Tibial nerve (tissue), 4 donors: Measurements from ENCODE around the gene ZNF174. TPM values are rescaled to one million over a fixed set of nuclear protein-coding genes. Genes with fewer than 3 reads are reported as not detected.

Experiments
- DNase-seq, 2 donors: peaks; one replicate each; pipeline ENCODE4 v3.0.0-alpha.2; 2019; ENCODE audit warnings: low spot score in 2 of 2
- H3K27ac ChIP-seq, 4 donors: fragments of 200-600 bp; sonication (generic) in 3 of 4; one replicate each; pipeline ENCODE4 v1.5.1; 2017 to 2019; ENCODE audit warnings: mild to moderate bottlenecking in 1 of 4
- H3K27me3 ChIP-seq, 2 donors: fragments of 200-600 bp; sonication (generic) in 1 of 2; one replicate each; pipeline versions ENCODE4 v1.5.1 to v1.6.0; 2017 to 2019
- H3K36me3 ChIP-seq, 3 donors: fragments of 200-600 bp; sonication (generic); one replicate each; pipeline ENCODE4 v1.5.1; 2018 to 2019
- H3K4me1 ChIP-seq, 4 donors: fragments of 200-600 bp; sonication (generic) in 3 of 4; one replicate each; pipeline ENCODE4 v1.5.1; 2017 to 2019
- H3K4me3 ChIP-seq, 4 donors: fragments of 200-600 bp; sonication (generic) in 3 of 4; one replicate each; pipeline ENCODE4 v1.5.1; 2017 to 2019; ENCODE audit warnings: mild to moderate bottlenecking in 1 of 4, moderate library complexity in 1 of 4
- H3K9me3 ChIP-seq, 4 donors: fragments of 200-600 bp; sonication (generic) in 3 of 4; one replicate each; pipeline ENCODE4 v1.5.1; 2017 to 2019
- CTCF ChIP-seq, 5 experiments: fragments of 200-600 bp in 3 of 5; fragments of 450-650 bp in 2 of 5; sonication (generic) in 3 of 5; IDR thresholded peaks; one replicate each; pipeline ENCODE4 v1.5.1; 2016 to 2019; ENCODE audit warnings: antibody characterized with exemption in 5 of 5, mild to moderate bottlenecking in 3 of 5, moderate library complexity in 2 of 5
- EP300 ChIP-seq, 2 donors: sonication (generic); formaldehyde crosslinking; IDR thresholded peaks; one replicate each; pipeline ENCODE4 v1.6.1; 2017; ENCODE audit warnings: antibody characterized with exemption in 2 of 2, mild to moderate bottlenecking in 1 of 2
- POLR2A ChIP-seq, 2 donors: fragments of 450-650 bp; IDR thresholded peaks; one replicate each; pipeline ENCODE4 v1.6.1; 2017; ENCODE audit warnings: antibody characterized with exemption in 2 of 2, mild to moderate bottlenecking in 2 of 2, moderate library complexity in 2 of 2
- WGBS, 2 donors: methylation state at CpG; one replicate each; pipeline ENCODE4 v1.1.5; 2018; 5-methylcytosine and 5-hydroxymethylcytosine counted together
- total RNA-seq, 4 donors: library from RNA; depleted of rRNA; stranded (reverse); fragments of >200 nt; gene quantifications; one replicate each; pipeline ENCODE4 v1.1.0, GENCODE V29; 2016

Gene ZNF174
- total RNA-seq, 4 donors from 2014 or later: 12.0 to 16.7 (median 13.1) TPM

DNA sequence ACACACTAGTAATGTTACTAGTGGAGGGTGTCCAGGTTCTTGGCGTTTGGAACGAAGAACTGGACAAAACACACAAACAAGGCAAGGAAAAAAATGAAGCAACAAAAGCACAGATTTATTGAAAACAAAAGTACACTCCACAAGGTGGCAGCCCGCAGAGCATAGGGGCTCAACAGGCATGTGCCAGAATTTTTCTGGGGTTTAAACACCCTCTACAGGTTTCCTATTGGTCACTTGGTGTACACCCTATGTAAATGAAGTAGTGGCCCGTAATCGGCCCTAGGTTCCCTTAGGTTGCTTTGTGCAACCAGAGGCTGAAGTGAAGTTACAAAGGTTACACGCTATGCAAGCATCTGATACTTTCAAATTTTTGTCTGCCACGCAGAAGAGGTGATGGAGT lies 37.2 kb upstream of the ZNF174 start:
- Histone ChIP-seq H3K4me3 (no peak overlapping the region), H3K4me1 (no peaks in the 10 kb centered on the region), H3K36me3 (no peaks in the 10 kb centered on the region), H3K27ac (no peak overlapping the region), H3K9me3 (peaks cover 0 to 41% (median 5%) of the 10 kb centered on the region in 4 donors), H3K27me3 (no peaks in the 10 kb centered on the region)
- TF ChIP-seq POLR2A (IDR thresholded peaks at IDR 0.05): no peak
- TF ChIP-seq EP300 (IDR thresholded peaks at IDR 0.05): no peak
- no peak for TF ChIP-seq CTCF (IDR thresholded peaks at IDR 0.05)
- no peak for DNase-seq
- WGBS, 2 donors: 95 to 96% methylated on average over 7 of the region's 7 CpGs

DNA sequence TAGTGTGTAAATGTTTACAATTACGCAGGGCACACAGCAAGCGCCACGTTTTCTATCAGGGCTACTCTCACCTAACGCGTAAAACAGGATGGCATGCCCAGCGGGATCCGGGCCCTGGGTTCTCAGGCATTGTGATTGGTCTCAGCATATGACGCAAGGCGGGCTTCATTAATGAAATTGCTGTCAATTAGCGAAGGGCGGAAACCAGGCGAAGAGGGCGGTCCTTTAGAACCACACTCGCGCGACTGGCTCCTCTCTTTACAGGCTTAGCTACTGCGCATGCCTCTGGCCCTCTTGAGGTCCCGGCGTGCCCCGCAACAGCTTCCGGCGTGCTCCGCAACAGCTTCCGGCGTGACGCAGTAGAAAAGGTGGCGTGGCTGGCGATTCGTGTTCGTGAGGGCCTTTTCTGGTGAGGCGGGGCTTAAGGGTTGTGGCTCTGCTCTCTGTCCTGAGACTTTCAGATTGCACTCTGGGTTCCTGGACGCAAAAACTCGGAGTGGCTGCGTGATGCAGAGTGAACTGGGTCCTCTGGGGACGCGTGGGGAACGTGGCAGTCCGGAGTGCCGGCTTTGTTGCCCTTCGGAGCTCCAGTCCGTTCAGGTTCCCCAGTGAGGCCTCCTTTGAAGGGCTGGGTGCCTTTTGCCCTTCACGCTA lies 36.1 kb upstream of the ZNF174 start:
- TF ChIP-seq POLR2A (IDR thresholded peaks at IDR 0.05): peak in 1 of 2 donors; percentile 34
- TF ChIP-seq CTCF (IDR thresholded peaks at IDR 0.05): no peak
- peak in 1 of 2 donors; percentile 59 for TF ChIP-seq EP300 (IDR thresholded peaks at IDR 0.05)
- peak overlapping the region in 3 of 4 donors; percentile 36 to 78 (median 75) for H3K27ac ChIP-seq
- peak overlapping the region in 3 of 4 donors; percentile 34 to 58 (median 43) for H3K4me3 ChIP-seq
- H3K36me3 ChIP-seq: no peaks in the 10 kb centered on the region
- no peaks in the 10 kb centered on the region for H3K4me1 ChIP-seq
- WGBS, 2 donors: 21 to 26% methylated on average over 25 to 39 of the region's 42 CpGs
- no peaks in the 10 kb centered on the region for H3K27me3 ChIP-seq
- peaks cover 0 to 38% (median 5%) of the 10 kb centered on the region in 4 donors for H3K9me3 ChIP-seq
- peak; percentile 45 to 54 for DNase-seq

DNA sequence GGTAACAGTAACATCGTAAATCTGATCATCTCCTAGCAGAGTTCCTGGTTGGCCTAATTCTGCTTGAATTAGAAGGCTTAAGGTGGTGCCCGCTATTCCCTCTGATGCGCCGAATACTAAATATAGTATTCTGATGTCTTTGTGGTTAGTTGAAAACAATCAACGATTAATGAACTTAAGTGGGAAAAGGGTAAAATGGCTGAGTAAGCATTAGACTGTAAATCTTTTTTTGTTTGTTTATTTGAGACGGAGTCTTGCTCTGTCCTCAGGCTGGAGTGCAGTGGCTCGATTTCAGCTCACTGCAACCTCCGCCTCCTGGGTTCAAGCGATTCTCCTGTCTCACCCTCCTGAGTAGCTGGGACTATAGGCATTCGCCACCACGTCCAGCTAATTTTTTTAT lies 31.9 kb upstream of the ZNF174 start:
- WGBS, 2 donors: 91 to 94% methylated on average over 11 of the region's 11 CpGs
- DNase-seq: no peak
- Histone ChIP-seq H3K27me3 (no peaks in the 10 kb centered on the region), H3K36me3 (peaks cover 0 to 14% (median 0%) of the 10 kb centered on the region in 3 donors), H3K4me1 (no peaks in the 10 kb centered on the region), H3K4me3 (no peak overlapping the region), H3K27ac (no peak overlapping the region), H3K9me3 (peaks cover 0 to 21% (median 6%) of the 10 kb centered on the region in 4 donors)
- TF ChIP-seq CTCF (IDR thresholded peaks at IDR 0.05) (no peak), EP300 (IDR thresholded peaks at IDR 0.05) (no peak), POLR2A (IDR thresholded peaks at IDR 0.05) (no peak)

GRCh38 chr16:3375680-3376079 lies 25.3 kb upstream of the ZNF174 start:
- Histone ChIP-seq H3K4me1 (no peaks in the 10 kb centered on the region), H3K27ac (no peak overlapping the region), H3K4me3 (no peak overlapping the region), H3K27me3 (no peaks in the 10 kb centered on the region), H3K9me3 (peaks cover 0 to 60% (median 7%) of the 10 kb centered on the region in 4 donors), H3K36me3 (peaks cover 0 to 78% (median 0%) of the 10 kb centered on the region in 3 donors)
- no peak for TF ChIP-seq EP300 (IDR thresholded peaks at IDR 0.05)
- no peak for TF ChIP-seq CTCF (IDR thresholded peaks at IDR 0.05)
- TF ChIP-seq POLR2A (IDR thresholded peaks at IDR 0.05): no peak
- WGBS, 2 donors: 95% methylated on average over 5 of the region's 5 CpGs
- no peak for DNase-seq

GRCh38 chr16:3377917-3378316 lies 23.1 kb upstream of the ZNF174 start:
- H3K36me3 ChIP-seq: peaks cover 3 to 96% (median 7%) of the 10 kb centered on the region in 3 donors
- peaks cover 0 to 77% (median 17%) of the 10 kb centered on the region in 4 donors for H3K9me3 ChIP-seq
- H3K4me1 ChIP-seq: no peaks in the 10 kb centered on the region
- no peak overlapping the region for H3K4me3 ChIP-seq
- no peak overlapping the region for H3K27ac ChIP-seq
- TF ChIP-seq CTCF (IDR thresholded peaks at IDR 0.05) (no peak), EP300 (IDR thresholded peaks at IDR 0.05) (no peak), POLR2A (IDR thresholded peaks at IDR 0.05) (no peak)
- no peaks in the 10 kb centered on the region for H3K27me3 ChIP-seq
- no peak for DNase-seq
